Measurements from ENCODE around the gene CHIA.
"Not testable (repeated sequence)": the region's sequence is repeated elsewhere in the genome, so short reads cannot be mapped to it uniquely, and the experiment has no call there.

Gene CHIA

GRCh38 chr1:111358964-111359363, 68.3 kb downstream of the CHIA start:
- no peak for TF ChIP-seq CTCF (IDR thresholded peaks at IDR 0.05; ENCODE audit: extremely low read depth, insufficient read depth, missing control alignments)
- DNase-seq (ENCODE audit: low spot score): no peak
- in situ Hi-C loops (cut with MboI; ENCODE audit: low pct_unique_long_range_greater_than_20kb, low sequenced_read_pairs, unreplicated experiment): no loop called here

GRCh38 chr1:111359376-111359775, 68.7 kb downstream of the CHIA start:
- in situ Hi-C loops (cut with MboI; ENCODE audit: low pct_unique_long_range_greater_than_20kb, low sequenced_read_pairs, unreplicated experiment): no loop called here
- DNase-seq (ENCODE audit: low spot score): no peak
- no peak for TF ChIP-seq CTCF (IDR thresholded peaks at IDR 0.05; ENCODE audit: extremely low read depth, insufficient read depth, missing control alignments)

GRCh38 chr1:111360257-111360656, 69.6 kb downstream of the CHIA start:
- DNase-seq (ENCODE audit: low spot score); in situ Hi-C loops (cut with MboI; ENCODE audit: low pct_unique_long_range_greater_than_20kb, low sequenced_read_pairs, unreplicated experiment): not testable (repeated sequence)

GRCh38 chr1:111361761-111362160, 71.1 kb downstream of the CHIA start:
- no peak for TF ChIP-seq CTCF (IDR thresholded peaks at IDR 0.05; ENCODE audit: extremely low read depth, insufficient read depth, missing control alignments)
- no peak for DNase-seq (ENCODE audit: low spot score)
- in situ Hi-C loops (cut with MboI; ENCODE audit: low pct_unique_long_range_greater_than_20kb, low sequenced_read_pairs, unreplicated experiment): no loop called here

- DNase-seq (ENCODE audit: low spot score): no peak
- TF ChIP-seq CTCF (IDR thresholded peaks at IDR 0.05; ENCODE audit: extremely low read depth, insufficient read depth, missing control alignments): no peak
- in situ Hi-C loops (cut with MboI; ENCODE audit: low pct_unique_long_range_greater_than_20kb, low sequenced_read_pairs, unreplicated experiment): no loop called here
Observed at GRCh38 chr1:111364690-111365089, 74.0 kb downstream of the CHIA start.

- in situ Hi-C loops (cut with MboI; ENCODE audit: low pct_unique_long_range_greater_than_20kb, low sequenced_read_pairs, unreplicated experiment): no loop called here
- TF ChIP-seq CTCF (IDR thresholded peaks at IDR 0.05; ENCODE audit: extremely low read depth, insufficient read depth, missing control alignments): no peak
- no peak for DNase-seq (ENCODE audit: low spot score)
Observed at GRCh38 chr1:111366256-111366655, 75.6 kb downstream of the CHIA start.

- in situ Hi-C loops (cut with MboI; ENCODE audit: low pct_unique_long_range_greater_than_20kb, low sequenced_read_pairs, unreplicated experiment): no loop called here
- TF ChIP-seq CTCF (IDR thresholded peaks at IDR 0.05; ENCODE audit: extremely low read depth, insufficient read depth, missing control alignments): no peak
- no peak for DNase-seq (ENCODE audit: low spot score)
Observed at GRCh38 chr1:111369177-111369576, 78.5 kb downstream of the CHIA start.
